NCI-H2171 treated with DMSO at 0.1 percent for 48 hours (cell line): ENCODE measurements around the gene PRM2.
"Not testable (repeated sequence)": the region's sequence is repeated elsewhere in the genome, so short reads cannot be mapped to it uniquely, and the experiment has no call there.

Experiments
- DNase-seq: peaks from one replicate; lab custom pipeline; 2025; lab: John Stamatoyannopoulos, UW

PRM2 gene

GRCh38 chr16:11307639-11308492 lies 31.6 kb upstream of the PRM2 start:
- no peak for DNase-seq

GRCh38 chr16:11306997-11307638 lies 30.8 kb upstream of the PRM2 start:
- DNase-seq, result no peak

GRCh38 chr16:11306381-11306780 lies 30.1 kb upstream of the PRM2 start:
- no peak for DNase-seq

- peak; percentile 86 for DNase-seq
Measured at GRCh38 chr16:11303405-11304138, 27.3 kb upstream of the PRM2 start.

GRCh38 chr16:11302977-11303376 lies 26.7 kb upstream of the PRM2 start:
- peak; percentile 86 for DNase-seq

GRCh38 chr16:11301645-11302501 lies 25.6 kb upstream of the PRM2 start:
- DNase-seq, result no peak

- no peak for DNase-seq
Measured at GRCh38 chr16:11300560-11300892, 24.2 kb upstream of the PRM2 start.

- no peak for DNase-seq
Measured at GRCh38 chr16:11299865-11300559, 23.7 kb upstream of the PRM2 start.

GRCh38 chr16:11298950-11299547 lies 22.8 kb upstream of the PRM2 start:
- not testable (repeated sequence) for DNase-seq

- DNase-seq, result peak; percentile 40
Measured at GRCh38 chr16:11298143-11298900, 22.0 kb upstream of the PRM2 start.

- peak; percentile 91 for DNase-seq
Measured at GRCh38 chr16:11297492-11298142, 21.3 kb upstream of the PRM2 start.

GRCh38 chr16:11296706-11297491 lies 20.6 kb upstream of the PRM2 start:
- peak; percentile 49 for DNase-seq

GRCh38 chr16:11296351-11296705 lies 20.0 kb upstream of the PRM2 start:
- DNase-seq, result no peak

GRCh38 chr16:11295672-11296071 lies 19.4 kb upstream of the PRM2 start:
- DNase-seq, result no peak

GRCh38 chr16:11292076-11292748 lies 15.9 kb upstream of the PRM2 start:
- DNase-seq, result no peak

GRCh38 chr16:11291091-11291703 lies 14.9 kb upstream of the PRM2 start:
- no peak for DNase-seq

- no peak for DNase-seq
Measured at GRCh38 chr16:11290102-11290893, 14.0 kb upstream of the PRM2 start.
